Cardiac muscle cell (in vitro differentiated cells and primary cell): ENCODE measurements around the gene PAQR7. TPM values are rescaled to one million over a fixed set of nuclear protein-coding genes. Genes with fewer than 3 reads are reported as not detected.
A peak's percentile ranks its signal among the peaks of the same experiment; 100 is the strongest.

ENCODE experiments used
- DNase-seq, 2 donors: peaks; one replicate each; pipeline versions ENCODE4 v3.0.0 to v3.0.0-alpha.2; 2010 to 2017; ENCODE audit warnings: low read depth in 1 of 2, low spot score in 1 of 2
- H3K27ac ChIP-seq: fragments of 200-600 bp; sonication (generic); 2 replicates; pipeline ENCODE4 v1.5.1; 2016
- H3K27me3 ChIP-seq: fragments of 200-600 bp; sonication (generic); 2 replicates; pipeline ENCODE4 v1.6.0; 2016; ENCODE audit warnings: control low read depth
- H3K36me3 ChIP-seq: fragments of 200-600 bp; sonication (generic); 2 replicates; pipeline ENCODE4 v1.5.1; 2016; ENCODE audit warnings: control low read depth
- H3K4me1 ChIP-seq: fragments of 200-600 bp; sonication (generic); 2 replicates; pipeline ENCODE4 v1.8.1; 2017; ENCODE audit warnings: low read depth, mild to moderate bottlenecking, mixed run types
- H3K4me3 ChIP-seq: fragments of 200-600 bp; sonication (generic); 2 replicates; pipeline ENCODE4 v1.5.1; 2016; ENCODE audit warnings: mild to moderate bottlenecking
- H3K9me3 ChIP-seq: fragments of 200-600 bp; sonication (generic); 2 replicates; pipeline ENCODE4 v1.5.1; 2017; ENCODE audit warnings: low read depth, mild to moderate bottlenecking, control low read depth
- CTCF ChIP-seq: IDR thresholded peaks from 2 replicates; pipeline ENCODE4 v1.5.1; 2012; ENCODE audit warnings: low read depth, mild to moderate bottlenecking, low read length
- polyA plus RNA-seq: library from polyadenylated mRNA; unstranded; fragments of >200 nt; fragmentation: Nextera tagmentation; extraction: Ambion mirVana; gene quantifications from 2 replicates; pipeline ENCODE4 v1.2.1, GENCODE V29; 2016
- total RNA-seq: library from RNA; depleted of rRNA; stranded (reverse); fragments of >200 nt; gene quantifications from 2 replicates; pipeline ENCODE4 v1.2.3, GENCODE V29; 2016

Gene PAQR7
- total and polyA plus RNA-seq, 2 experiments from 2014 or later, result 3.1 to 12.5 TPM

DNA sequence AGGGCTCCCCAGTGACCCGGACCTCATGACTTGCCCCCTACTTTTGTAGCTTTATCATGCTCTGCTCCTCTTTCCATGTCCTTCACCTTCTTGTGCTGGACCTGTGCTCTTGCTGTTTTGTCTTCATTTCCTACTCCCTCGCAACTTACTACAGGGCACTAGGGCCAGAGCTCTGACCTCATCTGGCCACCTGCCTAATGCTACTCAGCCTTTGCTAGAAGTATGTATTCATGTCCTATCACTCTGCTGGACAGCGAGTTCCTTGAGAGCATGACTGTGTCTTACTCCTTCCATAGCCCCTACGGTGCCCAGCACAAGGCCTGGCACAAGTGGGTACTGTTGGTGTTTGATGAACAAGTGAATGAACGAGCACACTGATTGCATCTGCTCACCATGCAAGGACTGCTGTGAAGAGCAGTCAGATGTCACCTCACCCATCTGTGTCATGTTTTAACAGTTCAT lies 53.8 kb downstream of the PAQR7 start:
- DNase-seq, result peak in 1 of 2 donors; percentile 32
- no peak for TF ChIP-seq CTCF
- H3K9me3 ChIP-seq, result no peaks in the 10 kb centered on the region
- no peaks in the 10 kb centered on the region for H3K27me3 ChIP-seq
- H3K4me1 ChIP-seq, result peaks cover 37% of the 10 kb centered on the region
- H3K36me3 ChIP-seq, result peaks cover 3% of the 10 kb centered on the region
- H3K4me3 ChIP-seq, result peak overlapping the region; percentile 76
- H3K27ac ChIP-seq, result peak overlapping the region; percentile 95

DNA sequence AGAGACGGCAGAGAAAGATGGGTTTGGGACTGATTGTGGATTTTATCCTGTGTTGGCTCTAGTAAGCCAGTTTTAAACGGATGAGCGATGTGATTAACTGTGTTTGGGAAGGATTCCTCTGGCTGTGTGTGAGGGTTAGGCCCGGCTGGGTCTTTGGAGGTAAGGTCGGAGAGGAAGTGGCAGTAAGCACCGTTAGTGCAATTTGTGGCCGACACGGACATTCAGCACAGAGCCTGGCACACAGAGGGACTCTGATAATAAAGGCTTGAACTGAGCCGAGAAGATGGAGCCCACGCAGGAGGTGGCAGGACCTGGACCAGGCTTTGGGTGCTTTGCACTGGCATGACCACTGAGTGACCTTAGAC lies 54.4 kb downstream of the PAQR7 start:
- DNase-seq, result no peak
- no peak for TF ChIP-seq CTCF
- no peaks in the 10 kb centered on the region for H3K9me3 ChIP-seq
- H3K4me1 ChIP-seq, result peaks cover 37% of the 10 kb centered on the region
- H3K27ac ChIP-seq, result peak overlapping the region; percentile 95
- no peaks in the 10 kb centered on the region for H3K36me3 ChIP-seq
- H3K4me3 ChIP-seq, result peak overlapping the region; percentile 76
- H3K27me3 ChIP-seq, result no peaks in the 10 kb centered on the region

- peak overlapping the region; percentile 76 for H3K4me3 ChIP-seq
- DNase-seq, result peak; percentile 51 to 71
- H3K9me3 ChIP-seq, result no peaks in the 10 kb centered on the region
- TF ChIP-seq CTCF, result no peak
- no peaks in the 10 kb centered on the region for H3K36me3 ChIP-seq
- H3K27me3 ChIP-seq, result no peaks in the 10 kb centered on the region
- peaks cover 37% of the 10 kb centered on the region for H3K4me1 ChIP-seq
- peak overlapping the region; percentile 95 for H3K27ac ChIP-seq
Measured at GRCh38 chr1:25820247-25821111, 55.0 kb downstream of the PAQR7 start.

GRCh38 chr1:25819491-25820246 lies 55.8 kb downstream of the PAQR7 start, which contains the start of gene MTFR1L:
Gene MTFR1L (plus strand): TSS chr1:25819954. CDS start chr1:25823105, 3,151 bp downstream.
- TF ChIP-seq CTCF, result no peak
- Histone ChIP-seq H3K36me3 (no peaks in the 10 kb centered on the region), H3K9me3 (no peaks in the 10 kb centered on the region), H3K27me3 (no peaks in the 10 kb centered on the region), H3K4me3 (peak within 1 kb of the TSS; percentile 76), H3K4me1 (peaks cover 37% of the 10 kb centered on the region), H3K27ac (peak within 1 kb of the TSS; percentile 95)
- peak; percentile 79 to 92 for DNase-seq

DNA sequence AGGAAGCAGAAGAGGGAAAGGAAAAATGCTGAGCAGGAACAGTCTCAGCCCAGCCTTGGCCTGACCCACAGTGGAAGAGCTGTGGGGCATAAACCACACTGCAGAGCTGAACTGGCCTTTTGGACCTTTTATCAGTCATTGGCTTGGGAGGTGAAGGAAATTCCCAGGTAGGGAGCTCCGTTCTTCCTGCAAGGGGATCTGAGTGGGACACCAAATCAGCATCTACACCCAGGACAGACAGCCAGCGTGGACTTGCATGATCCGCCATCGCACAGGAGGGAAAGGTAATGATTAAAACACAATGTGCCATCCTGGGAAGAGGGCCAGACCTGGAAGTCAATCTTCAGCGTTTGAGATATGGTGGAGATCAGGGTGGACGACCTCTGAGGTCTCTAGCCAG lies 56.9 kb downstream of the PAQR7 start:
- H3K27me3 ChIP-seq, result no peaks in the 10 kb centered on the region
- peak overlapping the region; percentile 95 for H3K27ac ChIP-seq
- peaks cover 37% of the 10 kb centered on the region for H3K4me1 ChIP-seq
- no peak for TF ChIP-seq CTCF
- H3K4me3 ChIP-seq, result peak overlapping the region; percentile 76
- H3K9me3 ChIP-seq, result no peaks in the 10 kb centered on the region
- peaks cover 6% of the 10 kb centered on the region for H3K36me3 ChIP-seq
- no peak for DNase-seq
